Muscle of leg (tissue), 11 donors: ENCODE results near the gene KCTD11. TPM values are rescaled to one million over a fixed set of nuclear protein-coding genes. Genes with fewer than 3 reads are reported as not detected.
A peak's percentile ranks its signal among the peaks of the same experiment; 100 is the strongest.

Experiments used
- DNase-seq: peaks from one replicate; pipeline ENCODE4 v3.0.0; 2013
- H3K27ac ChIP-seq: one replicate; pipeline ENCODE4 v1.5.1; 2013; ENCODE audit warnings: mild to moderate bottlenecking, low read length, control low read depth
- H3K27me3 ChIP-seq: one replicate; pipeline ENCODE4 v1.6.1; 2013; ENCODE audit warnings: low read length; ENCODE audit not compliant: control insufficient read depth, insufficient read depth
- H3K36me3 ChIP-seq: one replicate; pipeline ENCODE4 v1.6.1; 2013; ENCODE audit warnings: low read length; ENCODE audit not compliant: control insufficient read depth, insufficient read depth
- H3K4me1 ChIP-seq: one replicate; pipeline ENCODE4 v1.6.1; 2013; ENCODE audit warnings: low read length; ENCODE audit not compliant: control insufficient read depth, insufficient read depth
- H3K4me3 ChIP-seq: one replicate; pipeline ENCODE4 v1.5.1; 2013; ENCODE audit warnings: low read length, control low read depth
- H3K9me3 ChIP-seq: replicated peaks from 2 replicates; pipeline ENCODE4 v1.6.1; 2013; ENCODE audit warnings: low read depth, low read length; ENCODE audit not compliant: control insufficient read depth
- WGBS: methylation state at CpG from one replicate; pipeline ENCODE4 v1.1.5; 2013; ENCODE audit warnings: missing lambda C conversion rate; ENCODE audit not compliant: insufficient coverage; 5-methylcytosine and 5-hydroxymethylcytosine counted together
- polyA plus RNA-seq, 8 donors: library from polyadenylated mRNA; unstranded; fragments of 120-200 nt; gene quantifications; one replicate each; pipeline versions ENCODE4 v1.2.1 to v1.2.3, GENCODE V29; 2013; ENCODE audit warnings: inconsistent platforms in 1 of 8, low replicate concordance in 1 of 8; ENCODE audit not compliant: insufficient read length in 8 of 8, insufficient read depth in 1 of 8
- total RNA-seq: library from RNA; stranded (reverse); fragments of 120-200 nt; gene quantifications from one replicate; pipeline ENCODE4 v1.2.4, GENCODE V29; 2013

The KCTD11 gene
- total and polyA plus RNA-seq, 9 donors: 4.7 to 10.5 (median 7.8) TPM

DNA sequence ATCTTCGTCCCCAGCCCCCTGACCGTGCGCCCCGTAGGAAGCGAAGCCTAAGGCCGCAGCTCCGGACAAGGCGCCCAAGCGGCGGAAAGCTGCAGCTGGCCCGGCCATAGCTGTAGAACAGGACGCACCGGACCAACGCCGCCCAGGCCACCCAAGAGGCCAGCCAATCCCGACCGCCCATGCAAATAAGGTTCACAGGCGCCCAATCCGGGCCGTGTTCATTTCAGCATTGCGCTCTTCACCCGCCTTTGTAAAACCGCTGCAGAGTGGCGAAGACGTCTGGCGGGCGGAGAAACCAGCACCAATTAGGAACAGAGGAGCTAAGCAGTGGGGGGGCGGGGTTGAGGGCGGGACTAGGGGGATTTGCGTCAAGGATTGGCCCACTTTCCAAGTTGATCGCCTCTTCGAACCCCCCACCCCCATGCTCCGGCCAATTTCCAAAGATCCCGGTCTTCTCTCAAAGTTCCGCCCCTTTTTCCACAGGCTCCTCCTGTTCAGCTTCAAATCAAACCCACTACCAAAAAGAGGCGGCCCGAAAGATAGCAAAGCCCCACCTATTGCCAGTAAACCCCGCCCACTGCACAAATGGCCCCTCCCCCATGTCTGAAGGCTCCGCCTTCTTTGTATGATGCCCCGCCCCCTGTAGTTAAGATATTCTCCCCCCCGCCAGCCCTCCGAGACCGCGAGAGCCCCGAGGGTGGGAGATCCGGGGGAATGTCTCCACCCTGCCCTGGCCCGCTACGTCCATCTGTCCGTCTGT lies 52.2 kb downstream of the KCTD11 start, which contains the start of gene TMEM256:
Gene TMEM256, minus strand, starts transcription at position 121 of the 760 bp plus-strand sequence. Its CDS starts 13 bp downstream, at position 108.
- Histone ChIP-seq H3K36me3 (peaks cover 4% of the 10 kb centered on the region), H3K4me1 (peaks cover 26% of the 10 kb centered on the region), H3K27ac (peak within 1 kb of the TSS; percentile 98), H3K4me3 (peak within 1 kb of the TSS; percentile 82), H3K27me3 (peaks cover 8% of the 10 kb centered on the region), H3K9me3 (no peaks in the 10 kb centered on the region)
- 0% methylated on average over 40 of the region's 49 CpGs for WGBS
- DNase-seq: peak; percentile 100

Other genes with a start within 250 kb of the KCTD11 start
Only the 30 nearest of the 36 such genes appear.
- gene ASGR1, start 172.8 kb upstream of the KCTD11 start, total RNA-seq: 1.5 TPM
- gene ASGR1, start 172.8 kb upstream of the KCTD11 start, polyA plus RNA-seq: 1 to 10 TPM; 1.5 to 3.4 (median 2.3) TPM
- 12.7 TPM for gene DLG4, start 132.3 kb upstream of the KCTD11 start, total RNA-seq
- gene DLG4, start 132.3 kb upstream of the KCTD11 start, polyA plus RNA-seq: 10 to 100 TPM; 16.7 to 33.9 (median 22.9) TPM
- gene ACADVL, start 132.2 kb upstream of the KCTD11 start, total RNA-seq: 276 TPM
- gene ACADVL, start 132.2 kb upstream of the KCTD11 start, polyA plus RNA-seq: 100 to 1,000 TPM; 251 to 312 (median 283) TPM
- gene DVL2, start 117.6 kb upstream of the KCTD11 start, total RNA-seq: 34.1 TPM
- 10 to 100 TPM; 31.2 to 43.3 (median 40.0) TPM for gene DVL2, start 117.6 kb upstream of the KCTD11 start, polyA plus RNA-seq
- gene PHF23, start 112.7 kb upstream of the KCTD11 start, total RNA-seq: 29.1 TPM
- 10 to 100 TPM; 32.8 to 47.8 (median 40.0) TPM for gene PHF23, start 112.7 kb upstream of the KCTD11 start, polyA plus RNA-seq
- gene GABARAP, start 109.7 kb upstream of the KCTD11 start, total RNA-seq: 324 TPM
- 100 to 1,000 TPM; 308 to 363 (median 333) TPM for gene GABARAP, start 109.7 kb upstream of the KCTD11 start, polyA plus RNA-seq
- gene CTDNEP1, start 100.4 kb upstream of the KCTD11 start, total RNA-seq: 43.4 TPM
- gene CTDNEP1, start 100.4 kb upstream of the KCTD11 start, polyA plus RNA-seq: 100 to 1,000 TPM; 152 to 181 (median 165) TPM
- gene ELP5, start 99.9 kb upstream of the KCTD11 start, total RNA-seq: 45.4 TPM
- 10 to 100 TPM; 36.7 to 64.6 (median 39.6) TPM for gene ELP5, start 99.9 kb upstream of the KCTD11 start, polyA plus RNA-seq
- 0.71 TPM for gene CLDN7, start 89.7 kb upstream of the KCTD11 start, total RNA-seq
- 1 to 10 TPM in 7 of 8 donors, under 1 TPM in 1; 0.28 to 8.8 (median 2.0) TPM for gene CLDN7, start 89.7 kb upstream of the KCTD11 start, polyA plus RNA-seq
- 21.3 TPM for gene SLC2A4, start 70.4 kb upstream of the KCTD11 start, total RNA-seq
- gene SLC2A4, start 70.4 kb upstream of the KCTD11 start, polyA plus RNA-seq: 10 to 100 TPM in 6 of 8 donors, 1 to 10 TPM in 2; 7.1 to 35.3 (median 24.5) TPM
- gene YBX2, start 57.5 kb upstream of the KCTD11 start, total RNA-seq: 0.58 TPM
- gene YBX2, start 57.5 kb upstream of the KCTD11 start, polyA plus RNA-seq: 1 to 10 TPM in 6 of 8 donors, under 1 TPM in 2; 0.36 to 2.7 (median 1.4) TPM
- 175 TPM for gene EIF5A, start 44.5 kb upstream of the KCTD11 start, total RNA-seq
- 100 to 1,000 TPM; 266 to 372 (median 330) TPM for gene EIF5A, start 44.5 kb upstream of the KCTD11 start, polyA plus RNA-seq
- gene GPS2, start 36.8 kb upstream of the KCTD11 start, total RNA-seq: 34.7 TPM
- gene GPS2, start 36.8 kb upstream of the KCTD11 start, polyA plus RNA-seq: 10 to 100 TPM; 57.5 to 65.9 (median 59.8) TPM
- gene NEURL4, start 22.8 kb upstream of the KCTD11 start, total RNA-seq: 17.7 TPM
- 10 to 100 TPM; 13.3 to 21.7 (median 19.2) TPM for gene NEURL4, start 22.8 kb upstream of the KCTD11 start, polyA plus RNA-seq
- gene ACAP1, start 15.6 kb upstream of the KCTD11 start, total RNA-seq: 12.1 TPM
- 10 to 100 TPM in 2 of 8 donors, 1 to 10 TPM in 6; 4.7 to 10.2 (median 7.2) TPM for gene ACAP1, start 15.6 kb upstream of the KCTD11 start, polyA plus RNA-seq
- gene TMEM95, start 3.0 kb downstream of the KCTD11 start, total RNA-seq: not detected
- not detected for gene TMEM95, start 3.0 kb downstream of the KCTD11 start, polyA plus RNA-seq
- 0.31 TPM for gene TNK1, start 28.9 kb downstream of the KCTD11 start, total RNA-seq
- 1 to 10 TPM in 2 of 8 donors, under 1 TPM in 6; 0.23 to 1.3 (median 0.70) TPM for gene TNK1, start 28.9 kb downstream of the KCTD11 start, polyA plus RNA-seq
- 14.2 TPM for gene PLSCR3, start 42.4 kb downstream of the KCTD11 start, total RNA-seq
- 10 to 100 TPM; 24.2 to 38.9 (median 30.0) TPM for gene PLSCR3, start 42.4 kb downstream of the KCTD11 start, polyA plus RNA-seq
- gene TMEM256, start 51.9 kb downstream of the KCTD11 start, total RNA-seq: 100 TPM
- gene TMEM256, start 51.9 kb downstream of the KCTD11 start, polyA plus RNA-seq: 10 to 100 TPM; 45.4 to 70.0 (median 57.7) TPM
- 7.7 TPM for gene NLGN2, start 55.7 kb downstream of the KCTD11 start, total RNA-seq
- 10 to 100 TPM; 20.6 to 36.2 (median 27.0) TPM for gene NLGN2, start 55.7 kb downstream of the KCTD11 start, polyA plus RNA-seq
- gene SPEM1, start 68.2 kb downstream of the KCTD11 start, total RNA-seq: not detected
- gene SPEM1, start 68.2 kb downstream of the KCTD11 start, polyA plus RNA-seq: not detected
- not detected for gene SPEM2, start 73.5 kb downstream of the KCTD11 start, total RNA-seq
- gene SPEM2, start 73.5 kb downstream of the KCTD11 start, polyA plus RNA-seq: not detected
- gene SPEM3, start 76.7 kb downstream of the KCTD11 start, total RNA-seq: not detected
- gene SPEM3, start 76.7 kb downstream of the KCTD11 start, polyA plus RNA-seq: under 1 TPM in 1 of 8 donors, not detected in 7; 0.26 TPM
- gene TMEM102, start 83.3 kb downstream of the KCTD11 start, total RNA-seq: 0.93 TPM
- gene TMEM102, start 83.3 kb downstream of the KCTD11 start, polyA plus RNA-seq: 1 to 10 TPM in 4 of 8 donors, under 1 TPM in 4; 0.72 to 1.7 (median 0.95) TPM
- 1.6 TPM for gene FGF11, start 87.3 kb downstream of the KCTD11 start, total RNA-seq
- 1 to 10 TPM; 1.0 to 4.8 (median 2.1) TPM for gene FGF11, start 87.3 kb downstream of the KCTD11 start, polyA plus RNA-seq
- gene CHRNB1, start 92.9 kb downstream of the KCTD11 start, total RNA-seq: 52.8 TPM
- 10 to 100 TPM; 58.0 to 80.8 (median 70.9) TPM for gene CHRNB1, start 92.9 kb downstream of the KCTD11 start, polyA plus RNA-seq
- gene ZBTB4, start 127.5 kb downstream of the KCTD11 start, total RNA-seq: 14.1 TPM
- 10 to 100 TPM; 20.1 to 31.6 (median 24.5) TPM for gene ZBTB4, start 127.5 kb downstream of the KCTD11 start, polyA plus RNA-seq
- gene SLC35G6, start 129.3 kb downstream of the KCTD11 start, total RNA-seq: not detected
- gene SLC35G6, start 129.3 kb downstream of the KCTD11 start, polyA plus RNA-seq: under 1 TPM in 6 of 8 donors, not detected in 2; 0.09 to 0.27 (median 0.18) TPM
- gene POLR2A, start 132.2 kb downstream of the KCTD11 start, total RNA-seq: 30.9 TPM
- gene POLR2A, start 132.2 kb downstream of the KCTD11 start, polyA plus RNA-seq: 10 to 100 TPM; 42.0 to 81.0 (median 60.8) TPM
- gene TNFSF12, start 196.9 kb downstream of the KCTD11 start, total RNA-seq: 13.2 TPM
- 10 to 100 TPM; 22.2 to 35.9 (median 28.2) TPM for gene TNFSF12, start 196.9 kb downstream of the KCTD11 start, polyA plus RNA-seq